IPS-NIHi11 (cell line): ENCODE results near the gene ARL2.
"Not testable (repeated sequence)": the region's sequence is repeated elsewhere in the genome, so short reads cannot be mapped to it uniquely, and the experiment has no call there.

Experiments used
- DNase-seq: peaks from one replicate; pipeline ENCODE4 v3.0.0; 2012; ENCODE audit warnings: mixed read lengths, low spot score

Gene ARL2

DNA sequence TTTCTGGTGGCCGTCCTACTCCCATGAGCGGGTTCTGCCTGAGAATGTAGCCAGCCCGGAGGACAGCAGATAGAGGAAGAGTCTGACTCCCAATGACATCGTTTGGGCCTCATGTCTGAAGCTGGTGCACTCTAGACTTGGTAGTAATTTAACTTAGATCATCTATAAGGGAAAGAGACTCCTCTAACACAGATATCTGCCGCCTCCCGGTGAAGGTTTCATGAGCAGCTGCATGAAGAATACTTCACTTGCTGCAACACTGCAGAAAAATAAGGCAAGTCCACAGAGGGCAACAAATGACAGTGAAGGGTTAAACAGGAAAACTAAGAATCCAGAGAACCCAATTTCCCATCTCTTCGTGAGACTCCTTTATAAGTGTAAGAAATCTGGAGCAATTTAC lies 5.9 kb upstream of the ARL2 start:
- no peak for DNase-seq

DNA sequence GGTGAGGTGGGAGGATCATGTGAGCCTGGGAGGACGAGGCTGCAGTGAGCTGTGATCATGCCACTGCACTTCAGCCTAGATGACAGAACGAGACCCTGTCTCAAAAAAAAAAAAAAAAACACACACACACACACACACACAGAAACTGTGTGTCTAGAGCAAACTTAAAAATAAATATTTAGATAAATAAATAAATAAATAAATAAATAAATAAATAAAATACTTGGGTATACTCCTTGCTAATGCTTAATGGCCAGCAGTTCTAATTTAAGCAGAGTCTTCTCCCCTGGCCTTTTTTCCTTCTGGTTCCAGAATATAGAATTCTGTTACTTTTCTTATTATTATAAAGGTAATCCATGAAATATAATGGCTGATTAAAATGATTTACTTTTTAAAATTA lies 5.1 kb upstream of the ARL2 start:
- no peak for DNase-seq

DNA sequence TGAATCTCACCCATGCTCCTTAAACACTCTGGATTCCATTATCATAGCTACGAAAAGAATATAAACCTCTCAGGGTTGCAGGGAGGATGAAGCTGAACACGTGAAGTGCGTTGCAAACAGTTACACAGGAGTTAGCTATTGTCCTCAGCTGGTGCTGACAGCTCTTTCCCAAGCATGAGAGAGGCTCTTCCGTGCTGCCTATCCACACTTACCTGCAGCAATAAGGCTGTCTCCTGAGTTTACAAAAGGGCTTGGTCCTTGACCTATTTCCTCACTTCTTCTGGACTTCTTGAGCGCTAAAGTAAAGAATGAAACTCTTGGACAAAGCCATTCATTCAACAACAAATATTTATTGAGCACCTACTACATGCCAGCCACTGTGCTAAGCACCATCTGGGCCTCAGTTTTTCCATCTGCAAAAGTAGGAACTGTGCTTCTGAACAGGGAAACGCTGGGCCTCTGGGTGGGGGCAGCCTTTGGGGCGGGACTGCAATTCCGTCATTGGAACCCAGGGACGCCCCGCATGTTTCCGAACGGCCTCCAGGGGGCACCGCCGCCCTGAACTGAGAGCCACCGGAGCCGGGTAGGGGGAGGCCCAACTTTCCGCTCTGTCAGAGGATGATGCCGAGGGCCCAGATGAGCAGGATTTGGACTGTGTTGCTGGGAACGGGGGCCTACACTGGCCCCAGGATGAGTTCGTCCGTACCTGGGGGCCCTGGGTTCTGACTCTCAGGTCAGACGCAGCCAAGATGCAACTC lies 651 bp upstream of the ARL2 start:
- DNase-seq = peak; percentile 93

DNA sequence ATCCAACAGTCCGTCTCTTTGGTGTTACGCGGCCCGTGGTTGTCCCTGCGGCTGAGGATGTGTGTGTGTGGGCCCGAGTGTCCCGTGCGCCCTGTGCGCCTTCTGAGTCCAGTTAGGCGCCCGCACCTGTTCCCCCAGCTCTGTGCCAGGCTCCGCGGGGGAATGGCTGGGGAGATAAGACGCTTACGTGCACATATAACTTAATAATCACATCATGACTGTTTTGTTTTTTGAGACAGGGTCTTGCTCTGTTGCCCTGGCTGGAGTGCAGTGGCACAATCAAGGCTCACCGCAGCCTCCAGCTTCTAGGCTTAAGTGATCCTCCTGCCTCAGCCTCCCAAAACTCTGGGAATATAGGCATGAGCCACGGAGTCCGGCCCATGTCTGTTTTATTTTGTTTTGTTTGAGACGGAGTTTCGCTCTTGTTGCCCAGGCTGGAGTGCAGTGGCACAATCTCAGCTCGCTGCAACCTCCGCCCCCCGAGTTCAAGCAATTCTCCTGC lies 817 bp downstream of the ARL2 start:
- DNase-seq = no peak

DNA sequence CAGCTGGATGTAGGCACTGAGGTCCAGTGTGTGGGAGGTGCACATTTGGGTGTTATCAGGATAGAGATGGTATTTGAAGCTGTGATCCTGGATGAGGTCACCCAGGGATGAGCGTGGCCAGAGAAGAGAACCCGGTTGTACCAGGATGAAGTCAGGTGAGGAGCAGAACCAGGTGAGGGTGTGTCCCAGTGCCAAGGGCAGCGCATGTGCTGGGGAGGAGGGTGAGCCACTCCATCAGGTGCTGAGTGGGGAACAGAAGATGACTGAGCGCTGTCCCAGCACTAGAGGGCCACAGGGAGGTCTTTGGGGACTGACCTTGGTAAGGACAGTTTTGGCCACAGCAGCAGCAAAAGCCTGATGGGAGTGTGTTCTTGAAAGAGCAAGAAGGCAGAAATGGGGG lies 2.7 kb downstream of the ARL2 start:
- DNase-seq = no peak

DNA sequence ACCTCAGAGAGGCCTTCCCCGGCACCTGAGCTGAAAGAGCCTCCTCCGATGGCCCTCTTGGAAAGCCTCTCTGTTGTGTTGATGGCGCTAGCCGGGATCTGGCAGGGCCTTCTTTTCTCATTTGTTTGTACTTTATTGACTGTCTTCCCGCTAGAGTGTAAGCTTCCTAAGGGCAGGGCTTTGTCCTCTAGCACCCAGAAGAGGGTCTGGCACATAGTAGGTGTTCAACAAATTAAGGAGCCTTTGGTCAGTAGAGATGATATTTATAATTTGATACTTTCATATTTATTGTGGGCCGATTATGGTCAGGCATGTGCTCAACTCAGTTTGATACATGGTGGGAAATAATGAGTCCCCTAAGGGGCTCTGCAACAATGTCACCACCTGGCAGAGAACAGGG lies 4.0 kb downstream of the ARL2 start:
- no peak for DNase-seq

DNA sequence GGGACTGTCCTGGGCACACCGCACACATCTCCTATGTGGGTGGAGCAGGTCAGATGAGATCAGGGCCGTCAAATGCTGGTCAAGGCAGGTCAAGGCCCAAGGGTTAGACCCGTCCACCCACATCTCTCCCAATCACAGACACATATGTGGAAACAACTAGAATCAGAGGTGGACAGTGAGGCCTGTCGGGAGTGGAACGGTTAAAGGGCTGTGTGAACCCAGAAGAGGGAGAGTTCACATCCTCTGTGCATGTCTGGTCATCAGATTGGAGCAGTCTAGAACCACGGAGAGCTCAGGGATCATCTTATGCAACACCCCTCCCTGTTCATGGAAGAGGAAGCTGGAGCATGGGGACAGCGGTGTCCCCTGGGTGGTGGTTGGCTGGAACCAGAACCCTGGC lies 5.9 kb downstream of the ARL2 start:
- no peak for DNase-seq

DNA sequence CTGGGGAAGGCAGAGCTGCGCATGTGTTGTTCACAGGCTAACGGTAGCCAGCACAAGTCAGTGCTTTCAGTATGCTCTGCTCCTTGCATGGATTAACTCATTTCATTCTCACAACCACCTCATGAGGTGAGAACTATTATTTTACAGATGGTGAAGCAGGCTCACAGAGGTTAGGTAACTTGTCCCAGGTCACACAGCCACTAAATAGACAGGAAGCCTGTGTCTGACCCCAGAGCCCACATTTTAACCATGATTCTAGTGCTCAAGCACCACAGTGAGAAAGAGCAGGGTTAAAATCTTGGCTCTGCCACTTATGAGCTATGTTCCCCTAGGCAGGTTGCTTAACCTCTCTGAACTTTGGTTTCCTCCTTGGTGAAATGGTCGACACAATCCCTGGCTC lies 7.0 kb downstream of the ARL2 start:
- DNase-seq = no peak

DNA sequence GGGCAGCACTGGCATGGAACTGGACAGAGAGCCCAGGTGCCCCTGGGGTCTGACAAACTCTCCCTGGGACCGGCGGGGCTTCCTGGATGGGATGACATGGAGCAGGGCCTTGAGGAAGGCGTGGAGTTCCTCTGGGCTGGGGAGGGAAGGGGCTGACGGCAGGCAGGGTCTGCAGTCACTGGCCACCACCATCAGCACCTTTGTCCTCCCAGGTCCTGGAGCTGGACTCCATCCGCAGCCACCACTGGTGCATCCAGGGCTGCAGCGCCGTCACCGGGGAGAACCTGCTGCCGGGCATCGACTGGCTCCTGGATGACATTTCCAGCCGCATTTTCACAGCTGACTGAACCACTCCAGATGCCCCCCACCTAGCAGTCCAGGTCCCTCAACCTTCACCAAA lies 7.5 kb downstream of the ARL2 start:
- no peak for DNase-seq

DNA sequence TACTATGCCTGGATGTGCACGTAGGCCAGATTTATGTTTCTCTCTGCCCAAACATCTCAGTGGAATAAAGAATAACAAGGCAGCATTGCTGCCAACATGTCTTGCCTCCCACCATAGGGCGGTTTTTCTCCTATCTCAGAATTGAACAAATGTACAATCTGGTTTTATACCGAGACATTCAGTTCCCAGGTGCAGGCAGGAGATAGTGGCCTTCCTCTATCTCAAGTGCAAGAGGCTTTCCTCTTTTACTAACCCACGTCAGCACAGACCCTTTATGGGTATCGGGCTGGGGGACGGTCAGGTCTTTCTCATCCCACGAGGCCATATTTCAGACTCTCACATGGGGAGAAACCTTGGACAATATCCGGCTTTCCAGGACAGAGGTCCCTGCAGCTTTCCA lies 9.5 kb downstream of the ARL2 start:
- not testable (repeated sequence) for DNase-seq

DNA sequence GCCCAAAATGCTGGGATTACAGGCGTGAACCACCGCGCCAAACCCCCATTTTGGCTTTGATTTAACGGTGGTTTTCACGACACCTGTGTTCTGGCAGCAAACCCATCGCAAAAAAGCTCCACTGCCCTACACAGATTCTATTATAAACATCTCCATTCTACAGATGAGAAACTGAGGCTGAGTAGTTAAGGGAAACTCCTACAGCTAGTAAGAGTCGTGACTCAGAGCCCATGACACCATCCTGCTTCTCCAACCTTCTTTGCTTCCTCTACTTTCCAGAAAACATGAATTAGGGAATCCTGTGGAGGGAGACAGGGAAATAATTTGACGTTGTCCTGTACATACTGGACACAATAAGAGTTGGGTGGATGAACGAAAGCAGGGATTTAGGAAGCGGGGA lies 12.8 kb downstream of the ARL2 start:
- no peak for DNase-seq

DNA sequence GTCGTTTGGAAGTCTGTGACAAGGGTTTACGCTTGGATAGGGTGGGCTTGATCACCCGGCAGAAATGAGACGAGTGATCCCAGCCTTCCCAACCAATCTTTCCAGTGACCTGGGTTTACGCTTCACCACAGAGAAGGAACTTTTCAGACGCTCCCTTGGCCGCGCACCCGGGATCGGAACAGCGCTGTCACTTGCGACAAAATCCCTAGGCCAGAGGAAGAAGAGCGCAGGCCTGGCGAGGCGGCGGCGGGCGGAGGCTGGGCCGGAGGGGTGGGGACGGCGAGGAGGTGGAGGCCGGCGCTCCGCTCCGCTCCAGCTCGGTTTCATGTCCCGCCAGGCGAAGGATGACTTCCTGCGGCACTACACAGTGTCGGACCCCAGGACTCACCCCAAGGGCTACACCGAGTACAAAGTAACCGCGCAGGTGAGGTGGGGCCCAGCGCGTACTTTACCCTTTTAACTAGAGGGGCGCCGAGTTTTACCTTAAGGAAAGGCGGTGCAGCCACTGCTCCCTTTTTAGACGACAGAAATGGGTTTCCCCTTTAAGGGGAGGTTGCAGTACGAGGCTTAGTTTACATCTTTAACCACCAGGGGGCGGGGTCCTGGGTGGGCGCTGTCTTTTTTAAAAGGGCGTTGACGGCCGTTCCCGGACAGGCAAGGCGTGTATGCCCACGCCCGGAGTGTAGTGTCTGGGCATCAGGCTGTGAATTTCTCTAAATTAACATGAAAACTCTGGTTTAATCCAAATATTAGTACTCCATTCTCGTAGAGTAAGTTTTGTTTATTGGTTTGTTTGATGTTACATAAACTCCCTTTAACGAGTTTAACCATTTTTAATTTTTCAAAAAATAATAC lies 13.5 kb downstream of the ARL2 start, which contains the start of gene SNX15:
TSS of gene SNX15 (plus strand) at position 227 of the 855 bp plus-strand sequence. CDS start at position 326, 99 bp downstream.
- DNase-seq = peak; percentile 94

DNA sequence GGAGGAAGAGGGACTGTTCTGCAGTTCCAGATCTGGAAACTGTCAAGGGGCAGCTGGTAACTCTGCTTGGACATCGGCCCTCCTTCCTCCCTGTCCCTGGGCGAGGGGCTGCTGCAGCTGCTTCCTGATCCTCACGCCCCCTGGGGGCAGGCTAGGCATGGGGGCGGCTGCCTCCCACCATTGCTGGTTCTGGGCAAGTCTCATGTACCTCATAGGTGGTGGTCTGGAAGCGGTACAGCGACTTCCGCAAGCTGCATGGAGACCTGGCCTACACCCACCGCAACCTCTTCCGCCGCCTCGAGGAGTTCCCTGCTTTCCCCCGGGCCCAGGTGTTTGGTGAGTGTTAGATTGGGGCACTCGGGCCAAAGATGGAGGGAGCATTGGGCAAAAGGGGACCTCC lies 18.3 kb downstream of the ARL2 start:
- DNase-seq = no peak

DNA sequence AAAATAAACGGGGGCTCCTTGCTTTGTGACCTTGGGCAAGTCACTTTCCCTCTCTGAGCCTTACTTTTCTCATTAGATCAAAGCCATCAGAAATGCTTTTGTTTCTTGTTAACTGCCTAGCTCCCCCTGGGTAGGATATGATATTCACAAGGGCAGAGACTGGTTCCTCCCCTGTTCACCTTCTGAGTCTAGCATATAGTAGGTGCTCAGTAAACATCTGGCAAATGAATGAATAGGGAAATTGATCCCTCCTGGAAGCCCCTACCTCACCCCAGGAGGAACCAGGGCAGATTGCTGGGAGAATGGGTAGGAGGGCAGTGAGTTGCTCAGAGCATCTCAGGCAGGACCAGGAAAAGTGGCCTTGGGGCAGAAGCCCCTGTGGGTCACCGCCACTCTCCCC lies 20.5 kb downstream of the ARL2 start:
- no peak for DNase-seq

DNA sequence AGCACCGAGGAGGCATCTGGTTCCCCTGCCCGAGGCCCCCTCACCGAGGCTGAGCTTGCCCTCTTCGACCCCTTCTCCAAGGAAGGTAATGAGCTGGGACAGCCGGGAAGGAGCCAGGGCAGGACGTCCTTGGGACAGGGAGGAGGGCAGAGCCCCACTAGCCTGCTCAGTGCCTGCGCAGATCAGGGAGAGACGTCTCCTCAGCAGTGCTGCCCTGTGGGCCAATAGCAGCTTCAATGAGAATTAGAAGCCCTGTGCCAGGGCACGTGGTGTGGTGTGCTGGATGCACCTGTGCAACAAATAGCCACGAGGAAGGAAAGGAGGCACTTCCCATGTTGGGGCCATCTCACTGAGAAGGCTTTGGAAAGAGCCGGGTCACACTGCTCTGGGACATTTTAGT lies 21.6 kb downstream of the ARL2 start:
- DNase-seq = no peak

DNA sequence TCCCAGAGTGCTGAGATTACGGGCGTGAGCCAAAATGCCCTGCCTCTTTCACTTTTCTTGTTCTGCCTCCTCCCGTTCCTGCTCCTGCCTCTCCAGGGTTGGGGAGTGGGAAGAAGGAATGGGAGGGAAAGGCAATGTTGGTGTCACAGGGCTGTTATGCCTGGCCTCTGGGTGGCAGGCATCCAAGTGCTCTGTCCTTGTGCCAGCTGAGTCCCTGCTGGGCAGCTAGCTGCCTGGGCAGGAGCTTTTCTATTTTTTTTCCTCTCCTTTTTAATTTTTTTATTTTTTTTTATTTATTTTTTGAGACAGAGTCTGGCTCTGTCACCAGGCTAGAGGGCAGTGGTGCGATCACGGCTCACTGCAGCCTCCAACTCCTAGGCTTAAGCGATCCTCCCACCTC lies 23.0 kb downstream of the ARL2 start:
- no peak for DNase-seq

DNA sequence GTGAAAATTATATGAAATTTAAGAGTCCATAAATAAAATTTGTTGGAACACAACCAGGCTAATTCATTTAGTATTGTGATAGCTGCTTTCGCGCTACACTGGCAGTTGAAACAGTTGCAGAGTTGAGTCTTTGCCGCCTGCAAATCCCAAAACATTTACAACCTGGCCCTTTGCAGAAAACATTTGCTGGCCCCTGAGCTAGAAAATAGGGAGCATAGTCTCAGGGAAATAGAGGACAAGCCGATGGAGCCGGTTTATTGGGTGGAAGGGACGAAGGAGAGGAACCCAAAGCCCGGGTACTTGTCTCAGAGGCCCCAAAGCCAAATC lies 26.5 kb downstream of the ARL2 start:
- no peak for DNase-seq

DNA sequence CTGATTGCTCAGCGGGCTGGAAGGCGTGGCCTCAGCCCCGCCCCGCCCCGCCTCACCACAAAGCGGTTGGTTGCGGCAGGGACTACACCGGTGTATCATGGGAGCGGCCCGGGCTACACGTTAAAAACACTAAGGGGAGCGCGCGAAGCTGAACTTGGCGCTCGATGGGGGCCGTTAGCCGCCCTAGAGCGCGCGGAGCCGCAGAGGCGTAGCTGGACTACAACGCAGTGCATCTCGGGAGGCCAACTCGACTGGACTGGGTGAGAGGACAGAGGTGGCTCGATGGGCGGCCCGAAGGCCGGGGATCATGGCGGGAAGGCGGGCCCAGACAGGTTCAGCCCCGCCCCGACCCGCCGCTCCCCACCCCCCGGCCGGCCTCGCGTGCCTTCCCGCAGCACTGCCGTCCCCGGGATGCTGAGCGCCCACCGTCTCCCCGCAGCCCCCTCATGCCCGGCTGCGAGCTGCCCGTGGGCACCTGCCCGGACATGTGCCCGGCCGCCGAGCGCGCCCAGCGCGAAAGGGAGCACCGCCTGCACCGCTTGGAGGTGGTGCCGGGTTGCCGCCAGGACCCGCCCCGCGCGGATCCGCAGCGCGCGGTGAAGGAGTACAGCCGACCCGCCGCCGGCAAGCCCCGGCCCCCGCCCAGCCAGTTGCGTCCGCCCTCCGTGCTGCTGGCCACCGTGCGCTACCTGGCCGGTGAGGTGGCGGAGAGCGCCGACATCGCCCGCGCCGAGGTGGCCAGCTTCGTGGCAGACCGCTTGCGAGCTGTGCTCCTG lies 27.1 kb downstream of the ARL2 start, which contains the start of gene SAC3D1:
TSS of gene SAC3D1 (plus strand) at position 364 of the 776 bp plus-strand sequence. CDS start at position 447, 83 bp downstream.
- peak; percentile 98 for DNase-seq

DNA sequence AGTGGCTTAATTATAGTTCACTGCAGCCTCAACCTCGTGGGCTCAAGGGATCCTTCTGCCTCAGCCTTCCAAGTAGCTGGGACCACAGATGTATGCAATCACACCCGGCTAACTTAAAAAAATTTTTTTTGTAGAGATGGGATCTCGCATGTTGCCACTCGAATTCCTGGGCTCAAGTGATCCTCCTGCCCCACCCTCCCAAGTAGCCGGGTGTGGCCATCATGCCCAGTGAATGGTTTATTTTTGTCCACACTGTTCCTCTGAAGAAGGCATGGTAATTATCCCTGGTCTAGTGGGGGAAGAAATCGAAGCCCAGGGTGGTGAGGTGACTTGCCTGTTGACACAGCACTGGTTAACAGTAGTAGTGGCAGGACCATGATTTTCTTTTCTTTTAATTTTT lies 28.9 kb downstream of the ARL2 start:
- DNase-seq = no peak

DNA sequence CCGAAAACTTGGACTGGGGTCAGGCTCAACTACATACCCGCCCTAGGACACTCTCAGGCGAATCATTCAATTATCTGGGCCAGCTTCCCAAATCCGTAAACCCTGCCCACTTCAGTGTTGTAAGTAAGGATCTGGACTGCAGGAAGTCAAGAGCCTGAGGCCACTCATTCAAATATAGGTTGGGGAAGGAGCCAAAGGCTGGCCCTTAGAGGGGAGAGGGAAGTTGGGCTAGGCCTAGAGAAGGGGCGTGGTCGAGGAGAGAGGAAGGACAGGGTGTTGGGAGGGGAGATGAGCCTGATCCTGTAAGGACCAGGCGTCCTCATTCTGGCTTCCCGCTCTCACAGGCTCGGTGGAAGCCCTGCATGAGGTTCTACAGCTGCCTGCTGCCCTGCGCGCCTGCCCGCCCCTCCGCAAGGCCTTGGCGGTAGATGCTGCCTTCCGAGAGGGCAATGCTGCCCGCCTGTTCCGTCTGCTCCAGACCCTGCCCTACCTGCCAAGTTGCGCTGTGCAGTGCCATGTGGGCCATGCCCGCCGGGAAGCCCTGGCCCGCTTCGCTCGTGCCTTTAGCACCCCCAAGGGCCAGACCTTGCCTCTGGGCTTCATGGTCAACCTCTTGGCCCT lies 30.0 kb downstream of the ARL2 start:
- no peak for DNase-seq

DNA sequence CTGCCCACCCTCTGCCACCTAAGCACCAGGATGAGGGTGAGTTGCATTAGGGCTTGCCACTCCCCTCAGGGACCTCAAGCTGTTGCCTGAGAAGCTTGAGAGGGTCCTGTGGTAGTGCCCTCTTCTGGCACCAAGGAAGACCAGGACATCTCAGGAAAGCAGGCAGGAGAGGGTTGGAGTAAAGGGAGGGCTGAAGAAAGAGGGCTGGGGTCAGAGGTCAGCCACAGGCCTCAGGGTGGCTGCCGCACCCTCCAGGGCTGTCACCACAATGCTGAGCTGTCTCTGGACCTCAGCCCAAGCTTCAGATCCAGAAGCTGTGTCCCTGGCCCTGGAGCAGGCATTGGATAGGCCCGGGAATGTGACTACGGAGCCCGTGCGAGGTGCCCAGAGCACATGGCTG lies 31.1 kb downstream of the ARL2 start:
- DNase-seq = no peak

DNA sequence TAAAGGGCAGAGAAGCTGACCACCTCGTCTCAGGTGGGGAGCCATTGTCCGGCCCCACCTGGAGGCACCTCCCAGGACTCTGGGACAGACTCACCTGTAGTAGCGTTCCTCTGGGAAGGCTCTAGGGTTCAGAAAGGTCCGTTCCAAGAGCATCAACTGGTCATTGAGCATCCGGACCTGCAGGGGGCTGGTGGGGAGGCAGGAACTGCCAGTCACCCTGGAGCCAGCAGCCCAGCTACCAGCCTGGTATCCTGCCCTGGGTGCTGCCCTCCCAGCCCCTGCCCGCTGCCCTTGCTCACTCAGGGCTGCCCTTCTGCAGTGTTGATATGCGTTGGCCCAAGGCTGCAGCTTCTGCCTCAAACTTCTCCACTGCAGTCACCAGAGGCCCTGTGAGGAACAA lies 31.8 kb downstream of the ARL2 start:
- no peak for DNase-seq
